Measurements from ENCODE around the gene CPE. TPM values are rescaled to one million over a fixed set of nuclear protein-coding genes. Genes with fewer than 3 reads are reported as not detected.

CPE gene
- polyA plus RNA-seq, 1 of the 3 experiments (the other 2 are of a cell fraction), result 18.2 TPM

DNA sequence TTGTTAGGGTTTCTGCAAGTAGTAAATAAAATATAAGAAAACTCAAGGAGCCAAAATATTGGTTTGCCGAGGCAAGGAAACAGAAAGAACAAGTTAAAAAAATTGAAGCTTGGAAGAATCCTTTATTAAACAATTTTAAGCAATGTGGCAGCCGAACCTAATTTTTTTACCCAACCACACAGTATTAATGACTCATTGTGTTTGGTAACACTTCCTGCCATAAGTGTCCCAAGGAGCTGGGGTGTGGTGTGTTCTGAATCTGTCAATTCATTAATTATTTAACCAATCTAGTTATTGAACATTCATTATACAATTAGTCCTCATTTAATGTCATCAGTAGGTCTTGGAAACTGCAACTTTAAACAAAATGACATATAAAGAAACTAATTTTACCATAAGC, 19.3 kb upstream of the CPE start:
- H3K9ac ChIP-seq, result no peak overlapping the region
- ChIA-PET POLR2A (no interaction called here), CTCF (interaction anchor here (0.8 to 8.3 kb wide), 5 partner anchors 16 to 228 kb away, joined by 3 to 64 read pairs (median 17); no protein-coding TSS in a partner anchor)
- no peaks in the 10 kb centered on the region for H3K4me1 ChIP-seq (ENCODE audit: control insufficient read depth in 1 of 2, insufficient read depth in 2 of 2, low read depth in 1 of 2, low read length in 1 of 2)
- no peak overlapping the region for H3K4me3 ChIP-seq (ENCODE audit: low read depth in 2 of 2, low read length in 1 of 2)
- DNase-seq, result no peak
- no peaks in the 10 kb centered on the region for H3K27me3 ChIP-seq (ENCODE audit: insufficient read depth)
- H3K79me2 ChIP-seq (ENCODE audit: insufficient read depth), result no peaks in the 10 kb centered on the region
- no peak for TF ChIP-seq NRF1 (IDR thresholded peaks at IDR 0.05; ENCODE audit: low read depth, low read length)
- TF ChIP-seq, protein P1, sequence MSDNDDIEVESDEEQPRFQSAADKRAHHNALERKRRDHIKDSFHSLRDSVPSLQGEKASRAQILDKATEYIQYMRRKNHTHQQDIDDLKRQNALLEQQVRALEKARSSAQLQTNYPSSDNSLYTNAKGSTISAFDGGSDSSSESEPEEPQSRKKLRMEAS (IDR thresholded peaks at IDR 0.05; ENCODE audit: low read depth), result no peak
- no peak for TF ChIP-seq RXRA (IDR thresholded peaks at IDR 0.05; ENCODE audit: borderline replicate concordance, low read depth)
- TF ChIP-seq SMC3 (IDR thresholded peaks at IDR 0.05; ENCODE audit: low read depth, low read length), result no peak
- TF ChIP-seq MEF2A (IDR thresholded peaks at IDR 0.05; ENCODE audit: borderline replicate concordance, low read depth), result no peak
- TF ChIP-seq GABPA (IDR thresholded peaks at IDR 0.05; ENCODE audit: low read depth), result no peak
- TF ChIP-seq, protein P2, sequence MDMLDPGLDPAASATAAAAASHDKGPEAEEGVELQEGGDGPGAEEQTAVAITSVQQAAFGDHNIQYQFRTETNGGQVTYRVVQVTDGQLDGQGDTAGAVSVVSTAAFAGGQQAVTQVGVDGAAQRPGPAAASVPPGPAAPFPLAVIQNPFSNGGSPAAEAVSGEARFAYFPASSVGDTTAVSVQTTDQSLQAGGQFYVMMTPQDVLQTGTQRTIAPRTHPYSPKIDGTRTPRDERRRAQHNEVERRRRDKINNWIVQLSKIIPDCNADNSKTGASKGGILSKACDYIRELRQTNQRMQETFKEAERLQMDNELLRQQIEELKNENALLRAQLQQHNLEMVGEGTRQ (IDR thresholded peaks at IDR 0.05; ENCODE audit: borderline replicate concordance, low read depth, low read length), result no peak
- no peak for TF ChIP-seq JUND (IDR thresholded peaks at IDR 0.05)
- TF ChIP-seq, protein P3, sequence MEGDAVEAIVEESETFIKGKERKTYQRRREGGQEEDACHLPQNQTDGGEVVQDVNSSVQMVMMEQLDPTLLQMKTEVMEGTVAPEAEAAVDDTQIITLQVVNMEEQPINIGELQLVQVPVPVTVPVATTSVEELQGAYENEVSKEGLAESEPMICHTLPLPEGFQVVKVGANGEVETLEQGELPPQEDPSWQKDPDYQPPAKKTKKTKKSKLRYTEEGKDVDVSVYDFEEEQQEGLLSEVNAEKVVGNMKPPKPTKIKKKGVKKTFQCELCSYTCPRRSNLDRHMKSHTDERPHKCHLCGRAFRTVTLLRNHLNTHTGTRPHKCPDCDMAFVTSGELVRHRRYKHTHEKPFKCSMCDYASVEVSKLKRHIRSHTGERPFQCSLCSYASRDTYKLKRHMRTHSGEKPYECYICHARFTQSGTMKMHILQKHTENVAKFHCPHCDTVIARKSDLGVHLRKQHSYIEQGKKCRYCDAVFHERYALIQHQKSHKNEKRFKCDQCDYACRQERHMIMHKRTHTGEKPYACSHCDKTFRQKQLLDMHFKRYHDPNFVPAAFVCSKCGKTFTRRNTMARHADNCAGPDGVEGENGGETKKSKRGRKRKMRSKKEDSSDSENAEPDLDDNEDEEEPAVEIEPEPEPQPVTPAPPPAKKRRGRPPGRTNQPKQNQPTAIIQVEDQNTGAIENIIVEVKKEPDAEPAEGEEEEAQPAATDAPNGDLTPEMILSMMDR (IDR thresholded peaks at IDR 0.05), result no peak
- TF ChIP-seq ELF1 (IDR thresholded peaks at IDR 0.05), result no peak
- no peak for TF ChIP-seq TEAD4 (IDR thresholded peaks at IDR 0.05; ENCODE audit: borderline replicate concordance, insufficient read depth)
- TF ChIP-seq, protein P4, sequence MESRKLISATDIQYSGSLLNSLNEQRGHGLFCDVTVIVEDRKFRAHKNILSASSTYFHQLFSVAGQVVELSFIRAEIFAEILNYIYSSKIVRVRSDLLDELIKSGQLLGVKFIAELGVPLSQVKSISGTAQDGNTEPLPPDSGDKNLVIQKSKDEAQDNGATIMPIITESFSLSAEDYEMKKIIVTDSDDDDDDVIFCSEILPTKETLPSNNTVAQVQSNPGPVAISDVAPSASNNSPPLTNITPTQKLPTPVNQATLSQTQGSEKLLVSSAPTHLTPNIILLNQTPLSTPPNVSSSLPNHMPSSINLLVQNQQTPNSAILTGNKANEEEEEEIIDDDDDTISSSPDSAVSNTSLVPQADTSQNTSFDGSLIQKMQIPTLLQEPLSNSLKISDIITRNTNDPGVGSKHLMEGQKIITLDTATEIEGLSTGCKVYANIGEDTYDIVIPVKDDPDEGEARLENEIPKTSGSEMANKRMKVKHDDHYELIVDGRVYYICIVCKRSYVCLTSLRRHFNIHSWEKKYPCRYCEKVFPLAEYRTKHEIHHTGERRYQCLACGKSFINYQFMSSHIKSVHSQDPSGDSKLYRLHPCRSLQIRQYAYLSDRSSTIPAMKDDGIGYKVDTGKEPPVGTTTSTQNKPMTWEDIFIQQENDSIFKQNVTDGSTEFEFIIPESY (IDR thresholded peaks at IDR 0.05; ENCODE audit: borderline replicate concordance, low read depth), result no peak
- no peak for TF ChIP-seq TCF12 (IDR thresholded peaks at IDR 0.05)
- no peak for TF ChIP-seq YY1 (IDR thresholded peaks at IDR 0.05; ENCODE audit: low read depth)
- no peak overlapping the region for H2AFZ ChIP-seq (ENCODE audit: low read depth)
- no peaks in the 10 kb centered on the region for H3K9me2 ChIP-seq
- no peak overlapping the region for H3K4me2 ChIP-seq
- H3F3A ChIP-seq (replicated peaks; ENCODE audit: insufficient read depth), result no peaks in the 10 kb centered on the region
- WGBS (ENCODE audit: low lambda C conversion rate), result 67% methylated on average over 2 of the region's 2 CpGs
- no peaks in the 10 kb centered on the region for H3K36me3 ChIP-seq (replicated peaks in 1 of 2; ENCODE audit: control insufficient read depth in 1 of 2, insufficient read depth in 2 of 2, low read length in 1 of 2)
- no peak overlapping the region for H3K27ac ChIP-seq (ENCODE audit: low read depth in 2 of 2, low read length in 1 of 2)
- H3K9me3 ChIP-seq, result no peaks in the 10 kb centered on the region
- H4K20me1 ChIP-seq (ENCODE audit: insufficient read depth), result no peaks in the 10 kb centered on the region
